Pulmonary artery endothelial cell (primary cell): ENCODE data around the gene ARHGAP9. TPM values are rescaled to one million over a fixed set of nuclear protein-coding genes. Genes with fewer than 3 reads are reported as not detected.
"Not testable (repeated sequence)": the region's sequence is repeated elsewhere in the genome, so short reads cannot be mapped to it uniquely, and the experiment has no call there.

ENCODE experiments used
- DNase-seq: peaks from one replicate; pipeline ENCODE4 v3.0.0-alpha.2; 2011; ENCODE audit warnings: low read depth, low spot score
- total RNA-seq: library from RNA; depleted of rRNA; stranded (reverse); fragments of >200 nt; gene quantifications from 2 replicates; pipeline ENCODE4 v1.2.3, GENCODE V29; 2014

ARHGAP9 gene
- total RNA-seq, 1 donor from 2014 or later, result under 0.01 TPM

GRCh38 chr12:57459055-57459749 is 20.5 kb downstream of the ARHGAP9 start:
- peak; percentile 87 for DNase-seq

- DNase-seq, result no peak
These were observed 21.0 kb downstream of the ARHGAP9 start for GRCh38 chr12:57458665-57459054.

GRCh38 chr12:57456737-57457490 is 22.8 kb downstream of the ARHGAP9 start:
- DNase-seq, result no peak

GRCh38 chr12:57456145-57456700 is 23.4 kb downstream of the ARHGAP9 start:
- no peak for DNase-seq

- no peak for DNase-seq
These were observed 24.1 kb downstream of the ARHGAP9 start for GRCh38 chr12:57455374-57456144.

DNA sequence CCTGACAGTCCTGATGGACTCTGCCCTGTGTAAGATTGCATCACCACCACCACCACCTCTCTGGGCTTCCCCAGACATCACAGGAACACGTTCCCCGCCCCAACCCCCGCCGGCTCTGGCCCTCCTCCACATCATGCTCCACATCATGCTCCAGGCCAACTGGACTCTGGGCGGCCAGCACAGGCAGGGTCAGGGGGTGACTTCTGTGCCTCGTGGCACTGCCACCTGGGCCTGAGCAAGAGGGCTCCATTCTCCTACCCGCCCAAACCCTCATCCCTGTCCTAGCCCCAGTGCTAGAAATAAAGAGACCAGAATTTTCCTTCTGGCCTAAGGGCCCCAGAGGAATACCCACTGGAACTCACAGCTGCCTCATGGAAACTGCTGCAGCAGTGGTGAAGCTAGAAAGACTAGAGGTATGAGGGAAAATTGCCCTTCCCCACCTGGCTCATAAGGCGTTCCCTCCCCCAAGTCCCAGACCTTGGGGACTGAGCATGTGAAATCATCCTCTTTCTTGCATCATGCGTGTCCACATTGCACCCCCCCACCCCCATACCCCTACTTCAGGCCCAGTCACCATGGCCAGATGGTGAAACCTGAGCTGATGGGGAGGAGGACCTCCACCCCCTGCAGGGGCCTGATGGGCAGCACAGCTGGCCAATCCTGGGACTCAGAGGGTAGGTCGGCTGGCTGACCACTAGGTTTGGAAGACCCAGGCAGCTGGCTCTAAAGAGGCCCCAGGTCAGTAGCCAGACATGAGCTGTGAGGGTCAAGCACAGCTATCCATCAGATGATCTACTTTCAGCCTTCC is 24.9 kb downstream of the ARHGAP9 start, which contains the start of gene INHBE:
TSS of gene INHBE (plus strand) at position 742 of the 808 bp plus-strand sequence. CDS start 230 bp downstream, outside the sequence.
- no peak for DNase-seq

DNA sequence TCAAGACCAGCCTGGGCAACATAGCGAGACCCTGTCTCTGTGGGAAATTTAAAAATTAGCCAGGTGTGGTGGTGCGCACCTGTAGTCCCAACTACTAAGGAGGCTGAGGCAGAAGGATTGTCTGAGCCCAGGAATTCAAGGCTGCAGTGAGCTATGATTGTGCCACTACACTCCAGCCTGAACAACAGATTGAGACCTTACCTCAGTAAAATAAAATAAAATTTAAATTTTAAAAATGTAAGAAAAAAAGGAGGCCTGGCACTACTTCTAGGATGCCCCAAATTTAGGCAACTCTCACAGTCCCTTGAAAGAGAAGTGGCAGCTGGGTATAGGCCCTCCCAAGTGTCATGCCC is 25.5 kb downstream of the ARHGAP9 start:
- DNase-seq, result no peak

DNA sequence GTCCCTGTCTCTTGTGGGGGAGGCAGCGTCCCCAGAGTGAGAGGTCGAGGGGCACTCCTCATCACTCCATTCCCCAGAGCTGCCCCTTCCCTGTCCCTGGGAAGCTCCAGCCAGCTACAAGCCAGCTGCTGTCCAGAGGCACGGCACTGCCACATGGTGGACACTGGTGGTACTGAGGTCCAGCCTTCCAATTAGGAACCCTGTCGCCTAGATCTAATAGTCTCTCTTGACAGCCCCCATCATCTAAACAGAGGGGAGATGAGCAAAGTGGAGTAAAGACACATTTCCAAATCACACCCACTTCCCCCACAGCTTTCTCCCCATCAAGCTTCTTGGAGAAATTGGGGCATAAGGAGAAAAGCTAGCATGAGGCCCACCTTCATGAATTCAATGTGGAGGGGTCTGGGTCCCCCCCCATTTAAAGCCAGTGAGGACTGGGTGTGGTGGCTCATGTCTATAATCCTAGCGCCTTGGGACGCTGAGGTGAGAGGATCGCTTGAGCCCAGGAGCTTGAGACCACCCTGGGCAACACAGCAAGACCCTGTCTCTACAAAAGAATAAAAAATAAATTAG is 26.6 kb downstream of the ARHGAP9 start:
- no peak for DNase-seq

DNA sequence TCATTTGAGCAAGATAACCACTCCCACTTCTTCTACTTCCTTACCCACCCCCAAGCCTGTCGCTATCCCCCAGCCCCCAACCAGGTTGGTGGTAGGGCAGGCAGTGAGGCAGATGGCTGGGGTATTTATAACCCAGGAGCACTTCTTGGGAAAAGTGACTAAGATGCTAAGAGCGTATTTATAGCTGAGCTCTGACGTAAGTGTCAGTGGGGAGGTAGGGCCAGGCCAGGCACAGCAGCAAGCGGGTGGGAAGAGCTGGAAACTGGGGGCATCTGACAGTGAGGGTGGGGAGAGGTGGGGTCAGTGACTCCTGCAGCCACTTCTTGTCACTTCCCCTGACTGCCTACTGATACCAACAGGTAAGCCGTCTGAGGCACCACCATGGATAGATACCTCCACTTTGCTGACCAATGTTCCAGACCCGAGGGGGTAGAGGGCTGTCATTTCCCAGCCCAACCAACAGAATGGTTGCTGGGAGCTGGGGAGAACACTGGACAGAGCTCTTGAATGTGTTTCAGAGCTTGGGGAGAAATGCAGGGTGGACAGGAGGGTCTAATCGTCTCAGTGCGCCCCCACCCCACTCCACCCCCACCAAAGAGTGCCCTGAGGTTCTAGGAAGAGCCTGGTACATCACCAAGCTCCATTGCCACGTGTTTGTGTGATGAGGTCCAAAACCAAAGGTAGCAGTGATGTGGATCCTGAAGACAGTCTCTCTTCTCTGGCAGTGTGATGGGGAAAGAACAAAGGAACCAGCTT is 27.3 kb downstream of the ARHGAP9 start:
- no peak for DNase-seq

DNA sequence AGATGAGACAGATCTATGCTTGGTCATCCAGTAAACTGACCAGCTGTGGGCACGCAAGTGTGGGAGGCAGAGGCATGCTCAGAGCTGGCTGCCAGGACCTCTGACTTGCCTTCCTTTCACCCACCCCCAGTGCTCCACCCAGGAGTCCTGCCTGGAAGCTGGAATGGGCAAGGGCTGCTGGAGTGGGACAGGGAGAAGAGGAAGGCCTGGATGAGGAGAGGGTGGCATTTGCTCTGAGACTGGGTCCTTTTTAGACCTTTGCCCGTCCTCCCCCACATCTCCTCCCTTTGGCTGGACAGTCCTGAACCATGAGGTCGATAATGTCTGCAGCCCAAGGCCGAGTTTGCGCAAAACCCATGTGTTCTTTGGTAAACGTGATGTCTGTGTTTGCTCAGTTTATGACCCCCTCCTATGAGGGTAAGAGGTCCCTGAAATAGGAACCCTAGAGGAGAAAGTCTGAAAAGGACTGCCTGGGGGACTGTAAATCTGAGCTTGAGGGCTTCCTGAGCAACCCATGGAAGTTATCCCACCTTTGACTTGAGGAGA is 28.4 kb downstream of the ARHGAP9 start:
- no peak for DNase-seq

DNA sequence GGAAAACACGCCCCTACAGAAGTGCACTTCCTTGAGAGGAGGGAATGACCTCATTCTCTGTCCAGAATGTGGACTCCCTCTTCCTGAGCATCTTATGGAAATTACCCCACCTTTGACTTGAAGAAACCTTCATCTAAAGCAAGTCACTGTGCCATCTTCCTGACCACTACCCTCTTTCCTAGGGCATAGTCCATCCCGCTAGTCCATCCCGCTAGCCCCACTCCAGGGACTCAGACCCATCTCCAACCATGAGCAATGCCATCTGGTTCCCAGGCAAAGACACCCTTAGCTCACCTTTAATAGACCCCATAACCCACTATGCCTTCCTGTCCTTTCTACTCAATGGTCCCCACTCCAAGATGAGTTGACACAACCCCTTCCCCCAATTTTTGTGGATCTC is 29.6 kb downstream of the ARHGAP9 start:
- no peak for DNase-seq

- no peak for DNase-seq
These were observed 30.3 kb downstream of the ARHGAP9 start for GRCh38 chr12:57449375-57449774.

GRCh38 chr12:57448669-57449068 is 31.0 kb downstream of the ARHGAP9 start:
- no peak for DNase-seq

GRCh38 chr12:57446292-57446960 is 33.2 kb downstream of the ARHGAP9 start:
- no peak for DNase-seq

- DNase-seq, result no peak
These were observed 34.9 kb downstream of the ARHGAP9 start for GRCh38 chr12:57444744-57445143.

DNA sequence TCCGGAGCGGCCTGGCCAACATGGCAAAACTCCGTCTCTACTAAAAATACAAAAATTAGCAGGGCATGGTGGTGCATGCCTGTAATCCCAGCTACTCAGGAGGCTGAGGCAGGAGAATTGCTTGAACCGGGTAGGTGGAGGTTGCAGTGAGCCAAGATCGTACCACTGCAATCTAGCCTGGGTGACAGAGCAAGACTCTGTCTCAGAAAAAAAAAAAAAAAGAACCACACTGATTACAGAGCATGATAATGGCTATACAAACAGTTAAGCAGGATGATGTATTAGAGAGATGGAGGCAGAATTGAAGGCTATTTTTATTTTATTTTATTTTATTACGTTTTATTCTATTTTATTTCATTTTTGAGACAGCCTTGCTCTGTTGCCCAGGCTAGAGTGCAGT is 35.3 kb downstream of the ARHGAP9 start:
- DNase-seq, result not testable (repeated sequence)

GRCh38 chr12:57441846-57442427 is 37.7 kb downstream of the ARHGAP9 start:
- DNase-seq, result no peak

DNA sequence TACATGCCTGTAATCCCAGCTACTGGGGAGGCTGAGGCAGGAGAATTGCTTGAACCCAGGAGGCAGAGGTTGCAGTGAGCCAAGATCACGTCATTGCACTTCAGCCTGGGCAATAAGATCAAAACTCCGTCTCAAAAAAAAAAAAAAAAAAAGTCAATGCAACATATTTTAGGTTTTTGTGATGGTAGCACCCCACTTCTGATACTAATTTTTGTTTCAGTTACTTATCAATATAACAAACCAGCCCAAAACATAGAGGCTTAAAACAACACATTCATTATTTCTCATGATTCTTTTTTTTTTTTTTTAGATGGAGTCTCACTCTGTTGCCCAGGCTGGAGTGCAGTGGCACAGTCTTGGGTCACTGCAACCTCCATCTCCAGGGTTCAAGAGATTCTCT is 38.3 kb downstream of the ARHGAP9 start:
- DNase-seq, result not testable (repeated sequence)
